GM23248 (cell line): ENCODE measurements around the gene IKZF1.

Source experiments
- EZH2 ChIP-seq: fragments of 200-600 bp; sonication (generic); IDR thresholded peaks from 2 replicates; pipeline ENCODE4 v1.6.1; 2018; ENCODE audit warnings: antibody characterized with exemption, mild to moderate bottlenecking; ENCODE audit not compliant: insufficient read depth, poor library complexity, severe bottlenecking
- EZH2phosphoT487 ChIP-seq: fragments of 200-600 bp; sonication (generic); IDR thresholded peaks from 2 replicates; pipeline ENCODE4 v1.6.1; 2018; ENCODE audit warnings: antibody characterized with exemption, moderate library complexity, mild to moderate bottlenecking, low read depth; ENCODE audit not compliant: insufficient read depth

DNA sequence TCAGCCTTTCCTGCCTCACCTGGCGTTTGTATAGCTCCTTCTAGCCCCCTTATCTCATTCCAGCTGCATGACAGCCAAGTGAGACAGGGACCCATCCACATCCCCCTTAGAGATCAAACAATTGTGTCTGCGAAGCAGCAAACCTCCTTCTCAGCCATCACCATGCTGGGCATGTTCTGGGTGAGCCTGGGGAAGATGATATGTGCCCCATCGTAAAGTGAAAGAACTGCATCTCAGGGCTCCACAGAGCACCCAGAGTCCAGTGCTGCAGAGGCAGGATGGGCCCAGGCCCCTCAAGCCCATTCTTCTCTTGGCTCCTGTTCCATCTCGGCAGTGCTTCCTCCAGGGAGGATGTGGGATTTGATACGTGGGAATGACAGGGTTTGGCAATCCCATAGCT, 102.4 kb downstream of the IKZF1 start:
- TF ChIP-seq EZH2 (no peak), EZH2phosphoT487 (no peak)
